Measurements from ENCODE around the gene RAD51B. TPM values are rescaled to one million over a fixed set of nuclear protein-coding genes. Genes with fewer than 3 reads are reported as not detected.

Gene RAD51B
- total and polyA plus RNA-seq, 2 experiments from 2014 or later: 10.1 to 18.0 TPM

DNA sequence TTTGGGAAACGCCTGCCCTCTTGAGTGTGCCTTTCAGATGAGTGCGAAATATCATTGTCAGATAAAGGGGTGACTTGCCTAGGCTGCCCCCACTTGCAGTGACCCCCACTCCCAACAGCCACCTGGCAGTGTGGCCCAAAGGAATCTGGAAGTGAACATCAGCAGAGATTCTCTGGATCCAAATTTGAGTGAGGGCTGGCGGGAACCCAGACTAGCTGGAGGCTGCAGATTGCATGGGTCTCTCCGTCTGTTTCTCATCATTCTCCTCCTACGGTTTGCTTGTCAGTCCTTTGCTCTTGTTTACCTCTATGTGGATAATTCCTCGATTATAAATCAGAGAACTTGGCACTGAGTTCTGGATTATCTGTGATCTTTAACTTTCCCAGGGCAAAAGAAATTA lies 692.5 kb downstream of the RAD51B start:
- peak overlapping the region; percentile 93 for H3K27ac ChIP-seq
- WGBS (ENCODE audit: low lambda C conversion rate, missing lambda C conversion rate): 61% methylated on average over 6 of the region's 6 CpGs
- no peaks in the 10 kb centered on the region for H4K20me1 ChIP-seq (ENCODE audit: insufficient read depth, poor library complexity, severe bottlenecking)
- no peak overlapping the region for H3K4me2 ChIP-seq
- H2AFZ ChIP-seq: no peak overlapping the region
- H3K9me3 ChIP-seq (ENCODE audit: low read depth): no peaks in the 10 kb centered on the region
- peaks cover 54% of the 10 kb centered on the region for H3K4me1 ChIP-seq (ENCODE audit: insufficient read depth)
- no peaks in the 10 kb centered on the region for H3K27me3 ChIP-seq
- no peaks in the 10 kb centered on the region for H3K79me2 ChIP-seq
- H3K9me2 ChIP-seq (replicated peaks; ENCODE audit: insufficient read depth): no peaks in the 10 kb centered on the region
- no peak for DNase-seq (ENCODE audit: low spot score)
- TF ChIP-seq EZH2 (IDR thresholded peaks at IDR 0.05; ENCODE audit: borderline replicate concordance) (no peak), EZH2phosphoT487 (IDR thresholded peaks at IDR 0.05; ENCODE audit: low read depth, severe bottlenecking, unreplicated experiment) (no peak), CTCF (IDR thresholded peaks at IDR 0.05; ENCODE audit: poor library complexity) (no peak)
- H3K36me3 ChIP-seq (replicated peaks; ENCODE audit: insufficient read depth, low read depth): no peaks in the 10 kb centered on the region
- no peak overlapping the region for H3K4me3 ChIP-seq

DNA sequence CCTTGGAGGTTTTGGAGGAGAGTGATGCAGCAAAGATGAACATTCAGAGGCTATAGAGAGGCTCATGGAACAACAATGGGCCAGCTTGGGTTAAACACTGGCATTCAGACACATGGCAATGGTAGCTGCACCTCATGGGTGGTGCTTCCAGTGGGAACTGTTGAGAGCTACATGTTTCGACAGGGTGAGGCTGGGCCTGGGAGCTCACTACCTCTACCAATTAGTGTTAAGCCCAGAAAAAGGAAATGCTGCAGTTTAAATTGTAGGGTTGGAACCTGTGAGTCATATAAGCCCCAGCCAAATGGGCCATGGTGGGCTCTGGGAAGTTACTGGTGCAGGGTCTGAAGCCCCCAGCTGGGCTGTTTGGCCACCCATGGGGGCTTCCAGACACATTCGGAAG lies 693.6 kb downstream of the RAD51B start:
- Histone ChIP-seq H3K9me2 (replicated peaks; ENCODE audit: insufficient read depth) (no peaks in the 10 kb centered on the region), H3K9me3 (ENCODE audit: low read depth) (no peaks in the 10 kb centered on the region), H2AFZ (no peak overlapping the region), H3K4me3 (no peak overlapping the region), H3K36me3 (replicated peaks; ENCODE audit: insufficient read depth, low read depth) (no peaks in the 10 kb centered on the region), H3K27ac (peak overlapping the region; percentile 93), H3K79me2 (no peaks in the 10 kb centered on the region), H3K4me2 (no peak overlapping the region), H3K4me1 (ENCODE audit: insufficient read depth) (peaks cover 50% of the 10 kb centered on the region), H4K20me1 (ENCODE audit: insufficient read depth, poor library complexity, severe bottlenecking) (no peaks in the 10 kb centered on the region), H3K27me3 (no peaks in the 10 kb centered on the region)
- no peak for DNase-seq (ENCODE audit: low spot score)
- 94% methylated on average over 2 of the region's 2 CpGs for WGBS (ENCODE audit: low lambda C conversion rate, missing lambda C conversion rate)
- no peak for TF ChIP-seq EZH2 (IDR thresholded peaks at IDR 0.05; ENCODE audit: borderline replicate concordance)
- no peak for TF ChIP-seq CTCF (IDR thresholded peaks at IDR 0.05; ENCODE audit: poor library complexity)
- no peak for TF ChIP-seq EZH2phosphoT487 (IDR thresholded peaks at IDR 0.05; ENCODE audit: low read depth, severe bottlenecking, unreplicated experiment)

- H4K20me1 ChIP-seq (ENCODE audit: insufficient read depth, poor library complexity, severe bottlenecking): no peaks in the 10 kb centered on the region
- peak overlapping the region; percentile 7 for H3K4me2 ChIP-seq
- no peaks in the 10 kb centered on the region for H3K9me3 ChIP-seq (ENCODE audit: low read depth)
- whole genome bisulfite sequencing (ENCODE audit: low lambda C conversion rate, missing lambda C conversion rate): 80% methylated on average over 12 of the region's 12 CpGs
- DNase-seq (ENCODE audit: low spot score): no peak
- no peaks in the 10 kb centered on the region for H3K9me2 ChIP-seq (replicated peaks; ENCODE audit: insufficient read depth)
- no peaks in the 10 kb centered on the region for H3K27me3 ChIP-seq
- TF ChIP-seq EZH2 (IDR thresholded peaks at IDR 0.05; ENCODE audit: borderline replicate concordance) (no peak), EZH2phosphoT487 (IDR thresholded peaks at IDR 0.05; ENCODE audit: low read depth, severe bottlenecking, unreplicated experiment) (no peak), CTCF (IDR thresholded peaks at IDR 0.05; ENCODE audit: poor library complexity) (no peak)
- H3K4me1 ChIP-seq (ENCODE audit: insufficient read depth): peaks cover 59% of the 10 kb centered on the region
- no peak overlapping the region for H2AFZ ChIP-seq
- no peaks in the 10 kb centered on the region for H3K79me2 ChIP-seq
- H3K27ac ChIP-seq: peak overlapping the region; percentile 70
- H3K36me3 ChIP-seq (replicated peaks; ENCODE audit: insufficient read depth, low read depth): no peaks in the 10 kb centered on the region
- no peak overlapping the region for H3K4me3 ChIP-seq
These were observed 694.4 kb downstream of the RAD51B start for GRCh38 chr14:68513838-68514607.

Data from hepatocyte (in vitro differentiated cells).